ENCODE results near the gene CDK19.

CDK19 gene

GRCh38 chr6:110567957-110568696 is 247.1 kb downstream of the CDK19 start:
- no peak for DNase-seq

- no peak for DNase-seq
Measured at GRCh38 chr6:110566346-110567125, 248.7 kb downstream of the CDK19 start.

GRCh38 chr6:110564703-110565421 is 250.4 kb downstream of the CDK19 start:
- DNase-seq, result no peak

DNA sequence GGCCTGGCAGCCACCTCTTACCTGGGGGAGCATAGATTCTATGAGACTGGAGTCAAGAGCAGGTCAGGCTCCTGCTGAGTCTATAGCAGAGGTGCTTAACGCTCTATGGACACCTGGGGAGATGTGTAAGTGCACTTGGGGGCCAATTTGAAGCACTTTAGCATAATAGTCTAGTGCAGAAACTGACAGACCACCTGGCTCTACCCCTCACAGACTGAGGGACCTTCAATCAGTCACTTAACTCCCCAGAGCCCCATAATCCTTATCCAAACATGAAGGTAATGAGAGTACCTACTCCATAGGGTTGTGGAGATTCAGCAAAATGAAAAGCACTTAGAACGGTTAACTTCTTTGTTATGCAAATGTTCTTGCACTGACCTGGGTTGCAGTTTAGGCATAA is 251.6 kb downstream of the CDK19 start:
- no peak for DNase-seq

GRCh38 chr6:110562316-110562915 is 252.9 kb downstream of the CDK19 start:
- DNase-seq, result no peak

DNA sequence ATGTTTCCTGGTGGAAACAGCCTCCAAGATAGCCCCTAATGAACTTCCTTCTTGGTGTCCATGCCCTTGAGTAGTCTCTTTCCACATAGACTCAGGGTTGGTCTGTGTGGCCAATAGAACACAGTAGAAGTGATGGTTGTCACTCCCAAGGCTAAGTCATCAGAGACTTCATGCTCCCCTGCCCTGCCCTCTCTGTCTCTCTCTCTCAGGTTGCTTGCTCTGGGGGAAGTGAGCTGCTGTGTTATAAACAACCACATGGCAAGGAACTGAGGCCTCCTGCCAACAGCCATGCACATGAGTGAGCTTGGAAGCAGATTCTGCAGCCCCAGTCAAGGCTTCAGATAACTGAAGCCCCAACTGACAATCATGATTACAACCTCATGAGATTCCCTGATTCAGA is 253.6 kb downstream of the CDK19 start:
- no peak for DNase-seq

DNA sequence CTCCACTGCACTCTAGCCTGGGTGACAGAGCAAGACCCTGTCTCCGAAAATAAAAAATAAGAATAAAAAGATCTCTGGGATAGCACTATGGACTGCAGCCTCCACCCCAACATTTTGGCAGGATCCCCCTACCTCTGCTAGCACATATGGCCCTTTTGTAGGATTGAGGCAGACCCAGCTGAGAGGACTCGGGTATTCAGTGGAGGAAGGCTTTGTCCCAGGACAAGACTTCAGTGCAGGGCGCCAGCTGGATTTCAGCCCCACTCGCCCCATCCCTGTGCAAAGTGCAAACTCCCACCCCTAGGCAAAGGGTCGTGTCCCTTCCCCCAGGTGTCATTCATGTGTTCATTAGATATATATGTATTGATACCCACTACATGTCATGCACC is 254.3 kb downstream of the CDK19 start:
- DNase-seq, result no peak

GRCh38 chr6:110560239-110561007 is 254.8 kb downstream of the CDK19 start:
- DNase-seq, result no peak
